HG03521 (cell line): ENCODE results near the gene MTOR.
"Not testable (repeated sequence)": the region's sequence is repeated elsewhere in the genome, so short reads cannot be mapped to it uniquely, and the experiment has no call there.

Source experiments
- ATAC-seq: cut with Tn5 transposase; IDR thresholded peaks from one replicate; pipeline ENCODE4 v1.9.1; 2021; ENCODE audit warnings: mild to moderate bottlenecking, moderate library complexity; ENCODE audit not compliant: unreplicated experiment

Gene MTOR

DNA sequence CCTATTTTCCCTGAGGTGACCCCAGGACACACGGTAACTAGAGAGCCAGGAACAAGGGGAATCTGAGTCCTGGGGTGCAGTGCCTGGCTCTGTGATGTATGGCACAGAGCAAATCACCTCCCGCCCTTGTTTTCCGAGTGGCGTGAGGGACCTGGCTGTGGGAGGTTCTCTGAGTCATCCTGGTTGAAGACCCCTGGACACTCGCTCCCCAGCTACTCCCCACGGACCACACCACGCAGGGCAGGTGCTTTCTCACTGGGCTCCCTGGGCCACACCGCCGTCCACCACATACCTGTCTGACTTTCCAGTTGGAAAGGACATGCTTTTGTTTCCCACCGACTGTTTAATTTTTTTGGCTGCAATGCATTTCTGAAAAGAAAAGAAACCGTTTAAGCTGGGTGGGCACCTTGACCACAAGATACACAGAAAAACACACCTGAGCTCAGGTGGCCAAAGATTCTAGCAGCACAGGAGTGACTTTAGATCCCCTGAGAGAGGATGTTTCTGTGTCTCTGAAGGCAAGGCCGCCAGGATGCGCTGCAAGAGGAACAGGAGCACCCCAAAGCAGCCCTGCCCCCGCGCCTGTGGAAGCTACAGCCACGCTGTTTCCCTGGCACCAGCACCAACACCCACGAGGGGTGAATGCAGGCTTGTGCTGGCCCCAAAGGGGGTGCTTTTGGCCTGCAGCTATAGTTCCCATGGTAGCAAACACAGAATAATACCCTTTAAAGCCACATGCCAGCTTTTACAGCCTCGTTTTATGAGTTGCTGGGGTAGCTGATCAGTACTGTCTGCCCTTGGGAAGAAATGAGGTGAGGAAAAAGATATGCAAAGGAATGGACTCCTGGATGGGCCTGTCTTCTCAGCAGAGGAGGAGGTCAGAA, 194.4 kb downstream of the MTOR start:
- ATAC-seq, result no peak

DNA sequence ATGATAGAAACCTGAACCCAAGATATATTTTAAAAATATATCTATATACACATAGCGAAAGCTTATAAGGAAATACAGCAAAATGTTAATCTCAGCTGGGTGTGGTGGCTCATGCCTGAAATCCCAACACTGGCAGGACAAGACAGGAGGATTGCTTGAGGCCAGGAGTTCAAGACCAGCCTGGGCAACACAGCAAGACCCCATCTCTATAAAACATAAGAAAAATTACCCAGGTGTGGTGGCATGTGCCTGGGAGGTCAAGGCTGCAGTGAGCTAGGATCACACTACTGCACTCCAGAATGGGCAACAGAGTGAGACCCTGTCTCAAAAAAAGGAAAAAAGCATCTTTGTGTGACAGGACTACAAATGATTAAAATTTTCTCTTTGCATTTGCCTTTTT, 196.6 kb downstream of the MTOR start:
- ATAC-seq, result no peak

DNA sequence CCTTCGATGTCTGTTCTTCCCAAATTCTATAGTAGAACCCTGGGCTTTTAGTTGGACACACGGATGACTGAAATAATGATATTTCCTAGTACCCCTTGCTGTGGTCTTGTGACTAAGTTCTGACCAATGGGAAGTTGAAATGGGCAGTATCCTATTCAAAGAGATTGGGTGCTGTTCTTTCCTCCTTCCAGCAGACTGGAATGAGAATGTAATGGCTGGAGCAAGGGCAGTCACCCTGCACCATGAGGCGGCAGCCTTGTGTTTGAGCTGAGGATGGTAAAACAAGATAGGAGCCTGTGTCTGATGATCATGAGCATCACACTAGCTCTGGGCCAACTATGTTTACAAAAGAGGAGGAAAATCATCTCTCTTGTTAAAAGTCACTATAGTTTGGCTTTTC, 197.4 kb downstream of the MTOR start:
- ATAC-seq, result no peak

DNA sequence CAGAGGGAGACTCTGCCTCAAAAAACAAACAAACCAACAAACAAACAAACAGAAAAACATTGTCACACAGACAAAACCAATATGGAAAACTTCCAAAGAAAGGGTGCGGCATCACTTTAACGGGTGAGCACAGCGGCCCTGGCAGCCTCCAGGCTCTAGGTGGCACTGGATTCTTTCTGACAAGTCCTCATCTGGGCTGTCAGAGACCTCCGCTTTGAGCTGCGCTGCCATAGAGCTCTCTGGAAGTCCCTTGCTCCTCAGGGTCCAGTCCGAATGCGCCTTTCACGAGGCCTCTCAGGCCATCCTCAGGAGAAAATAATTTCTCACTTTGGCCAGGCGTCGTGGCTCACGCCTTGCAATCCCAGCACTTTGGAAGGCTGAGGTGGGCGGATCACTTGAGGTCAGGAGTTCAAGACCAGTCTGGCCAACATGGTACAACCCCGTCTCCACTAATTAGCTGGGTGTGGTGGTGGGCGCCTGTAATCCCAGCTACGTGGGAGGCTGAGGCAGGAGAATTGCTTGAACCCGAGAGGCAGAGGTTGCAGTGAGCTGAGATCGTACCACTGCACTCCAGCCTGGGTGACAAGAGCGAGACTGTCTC, 198.3 kb downstream of the MTOR start:
- not testable (repeated sequence) for ATAC-seq

DNA sequence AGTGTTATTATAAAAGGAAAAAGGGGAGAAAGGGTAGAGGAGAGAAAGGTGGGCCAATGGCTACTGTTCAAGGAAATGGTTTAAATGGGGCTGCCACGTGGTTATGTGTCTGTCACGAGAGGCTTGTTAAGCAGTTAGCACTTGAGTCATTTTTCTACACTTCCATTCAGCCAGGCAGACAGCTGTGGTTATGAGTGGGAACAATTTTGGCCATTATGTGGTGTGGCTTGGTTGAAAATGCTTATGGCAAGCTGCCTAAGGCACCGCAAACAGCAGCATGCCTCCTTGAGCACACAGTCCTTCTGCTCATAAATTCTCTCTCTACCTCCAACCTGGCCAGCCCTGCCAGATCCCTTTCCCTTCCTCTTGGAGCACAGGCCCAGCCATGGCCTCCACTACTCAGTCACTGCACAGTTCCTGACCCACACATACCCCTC, 199.4 kb downstream of the MTOR start:
- ATAC-seq, result no peak

DNA sequence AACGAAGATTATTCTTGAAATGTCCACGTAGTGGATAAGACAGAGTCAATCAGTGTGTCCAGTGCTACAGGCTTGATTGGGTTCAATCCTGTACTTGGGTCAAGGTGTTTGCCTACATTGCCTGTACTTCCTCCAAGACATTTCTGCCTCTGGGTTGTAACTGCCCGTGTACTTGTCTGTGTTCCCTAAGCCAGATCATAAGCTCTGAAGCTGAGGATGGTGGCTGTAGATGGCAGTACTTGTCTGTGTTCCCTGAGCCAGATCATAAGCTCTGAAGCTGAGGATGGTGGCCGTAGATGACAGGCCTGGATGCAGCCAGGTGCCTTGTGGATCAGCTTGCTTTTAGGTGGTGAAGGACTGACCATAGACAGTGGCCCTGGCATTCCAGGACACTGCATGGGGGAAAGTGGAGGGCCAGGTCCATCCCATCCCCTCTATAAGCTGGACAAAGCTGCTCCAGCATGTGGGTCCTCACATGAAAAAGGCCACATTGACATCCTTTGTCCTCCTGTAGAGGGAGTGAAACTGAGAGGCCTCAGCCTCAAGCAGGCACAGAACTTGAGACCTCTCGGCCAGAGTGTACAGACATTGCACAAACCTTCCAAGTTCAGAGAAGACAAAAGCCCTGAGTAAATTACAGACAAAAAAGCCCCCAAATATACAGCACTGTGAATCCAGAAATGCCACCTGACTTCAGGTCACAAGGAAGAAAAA, 200.5 kb downstream of the MTOR start:
- ATAC-seq, result no peak

DNA sequence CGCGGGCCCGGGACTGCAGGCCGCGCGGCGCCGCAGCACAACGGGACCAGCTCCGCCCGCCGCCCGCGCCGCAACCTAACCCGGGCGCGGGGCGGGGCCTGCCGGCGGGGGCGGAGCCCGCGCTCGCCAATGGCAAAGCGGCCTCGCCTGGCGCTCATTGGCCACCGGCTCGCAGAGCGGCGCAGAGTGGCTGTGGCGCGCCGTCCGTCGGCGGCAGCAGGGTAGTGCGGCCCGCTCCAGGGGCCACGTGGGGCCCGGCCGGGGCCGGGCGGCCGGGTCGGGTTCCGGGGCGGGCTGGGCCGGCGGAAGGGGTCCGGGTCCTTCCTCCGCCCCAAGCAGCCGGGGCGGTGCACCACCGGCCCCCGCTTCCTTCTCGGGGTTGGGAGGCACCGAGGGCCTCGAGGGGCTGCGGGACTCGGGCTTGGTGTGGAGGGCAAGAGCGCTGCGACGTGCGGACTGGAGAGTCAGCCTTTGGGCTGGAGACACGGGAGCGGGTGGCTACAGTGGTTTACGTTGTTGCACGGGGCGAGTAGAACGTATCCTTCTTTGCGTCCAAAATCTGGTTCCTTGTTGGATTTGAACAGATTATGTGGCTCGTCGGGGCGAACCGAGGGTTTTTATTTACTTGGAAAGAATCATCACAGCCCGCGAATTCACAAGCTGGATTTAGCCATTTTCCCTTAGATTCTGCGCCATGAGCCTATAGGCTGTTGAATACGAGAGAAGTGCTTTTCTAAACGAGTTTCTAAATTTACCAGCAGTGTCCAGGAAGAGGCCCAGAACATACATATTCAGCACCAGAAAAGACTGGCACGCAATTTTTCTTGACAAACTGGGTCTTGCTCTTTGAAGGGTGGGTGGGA, 202.2 kb downstream of the MTOR start, which contains the start of gene SRM:
Gene SRM (minus strand): TSS at position 51 of the 863 bp plus-strand sequence. CDS start 75 bp downstream, outside the sequence.
- ATAC-seq, result peak; percentile 92

DNA sequence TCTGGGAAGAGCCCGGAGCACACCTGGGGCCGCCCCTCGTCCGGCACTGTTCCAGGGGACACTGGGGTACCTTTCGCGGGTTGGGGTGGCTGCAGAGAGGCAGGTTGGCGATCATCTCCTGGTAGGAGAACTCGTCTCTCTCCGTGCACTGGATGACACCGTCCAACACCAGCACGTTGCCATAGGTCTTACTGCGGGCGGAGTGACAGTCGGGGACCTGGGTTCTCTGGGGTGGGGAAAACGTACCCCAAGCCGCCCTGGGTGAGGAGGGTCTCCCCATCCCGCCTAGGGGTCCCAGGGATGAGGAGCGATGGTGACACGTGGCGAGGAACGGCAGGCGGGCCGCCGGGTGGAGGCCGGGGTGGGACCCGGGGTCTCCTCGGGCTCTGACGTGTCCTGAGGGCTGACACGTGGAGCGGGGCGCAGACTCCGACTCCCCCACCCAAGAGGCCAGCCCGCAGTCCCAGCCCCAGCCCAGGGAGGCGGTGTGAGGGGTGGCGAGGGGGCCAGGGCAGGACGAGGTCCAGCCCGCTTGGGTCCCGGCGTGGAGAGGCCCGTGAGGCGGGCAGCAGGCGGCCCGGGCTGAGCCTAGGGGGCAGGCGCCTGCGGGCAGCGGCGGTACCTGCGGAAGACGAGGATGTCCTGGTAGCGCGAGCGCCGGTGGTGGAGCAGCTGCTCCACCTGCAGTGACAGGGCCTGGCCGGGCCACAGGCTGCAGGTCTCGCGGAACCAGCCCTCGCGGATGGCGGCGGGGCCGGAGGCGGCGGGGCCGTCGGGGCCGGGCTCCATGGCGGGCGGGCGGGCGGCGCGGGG, 203.0 kb downstream of the MTOR start:
- peak; percentile 20 for ATAC-seq

DNA sequence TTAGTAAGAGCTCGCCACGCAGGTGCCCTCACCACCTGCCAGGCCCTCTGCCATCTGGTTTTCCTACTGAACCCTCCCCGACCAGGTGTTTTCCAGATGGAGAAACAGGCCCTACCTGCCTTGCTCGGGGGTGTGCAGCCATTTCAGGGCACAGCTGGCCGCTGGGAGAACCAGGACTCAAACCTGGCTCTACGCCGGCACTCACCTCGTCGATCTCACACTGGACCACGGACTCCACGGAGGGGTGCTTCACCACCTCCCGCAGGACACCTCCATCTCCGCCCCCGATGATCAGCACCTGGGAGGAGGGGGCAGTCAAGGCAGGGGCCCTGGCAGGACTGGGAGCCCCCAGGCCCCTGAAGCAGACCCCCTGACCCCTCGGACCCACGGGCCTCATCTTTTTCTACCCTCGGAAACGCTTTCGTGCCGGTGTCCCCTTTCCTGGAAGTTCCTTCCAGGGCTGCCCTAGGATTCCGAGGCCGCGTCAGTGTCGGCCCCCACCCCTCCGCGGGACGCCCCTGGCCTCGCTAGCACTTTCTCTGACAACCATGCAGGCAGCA, 203.7 kb downstream of the MTOR start:
- ATAC-seq, result no peak

DNA sequence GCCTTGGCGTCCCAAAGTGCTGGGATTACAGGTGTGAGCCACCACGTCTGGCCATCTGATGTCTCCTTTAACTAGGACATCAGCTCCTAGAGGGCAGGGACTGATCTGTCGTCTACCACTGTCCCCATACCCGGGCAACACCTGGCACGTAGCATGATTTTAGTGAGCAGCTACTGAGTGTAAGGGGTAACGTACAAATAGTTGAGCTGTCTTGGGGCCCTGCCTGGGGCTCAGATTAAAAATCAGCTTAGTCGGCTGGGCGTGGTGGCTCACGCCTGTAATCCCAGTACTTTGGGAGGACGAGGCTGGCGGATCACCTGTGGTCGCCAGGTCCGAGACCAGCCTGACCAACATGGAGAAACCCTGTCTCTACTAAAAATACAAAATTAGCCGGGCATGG, 204.3 kb downstream of the MTOR start:
- ATAC-seq, result no peak

DNA sequence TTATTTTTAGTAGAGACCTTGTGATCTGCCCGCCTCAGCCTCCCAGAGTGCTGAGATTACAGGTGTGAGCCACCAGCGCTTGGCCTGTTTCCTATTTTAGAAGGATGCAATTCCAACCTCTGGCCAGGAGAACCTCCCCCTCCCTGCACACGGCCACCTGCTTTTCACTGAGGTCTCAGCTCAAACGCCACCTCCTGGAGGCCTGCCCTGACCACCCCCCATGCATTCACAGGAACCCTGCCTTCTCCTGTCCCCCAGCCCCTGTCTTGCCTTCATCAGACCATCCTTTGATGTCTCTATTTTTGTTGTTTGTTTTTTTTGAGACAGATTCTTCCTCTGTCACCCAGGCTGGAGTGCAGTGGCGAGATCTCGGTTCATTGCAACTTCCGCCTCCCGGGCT, 204.9 kb downstream of the MTOR start:
- no peak for ATAC-seq
